HG02610 (cell line): ENCODE data around the gene UBAP2L.
"Not testable (repeated sequence)": the region's sequence is repeated elsewhere in the genome, so short reads cannot be mapped to it uniquely, and the experiment has no call there.

Experiments used
- ATAC-seq: cut with Tn5 transposase; IDR thresholded peaks from one replicate; pipeline ENCODE4 v1.9.1; 2021; ENCODE audit warnings: mild to moderate bottlenecking, moderate library complexity; ENCODE audit not compliant: unreplicated experiment

Gene UBAP2L

DNA sequence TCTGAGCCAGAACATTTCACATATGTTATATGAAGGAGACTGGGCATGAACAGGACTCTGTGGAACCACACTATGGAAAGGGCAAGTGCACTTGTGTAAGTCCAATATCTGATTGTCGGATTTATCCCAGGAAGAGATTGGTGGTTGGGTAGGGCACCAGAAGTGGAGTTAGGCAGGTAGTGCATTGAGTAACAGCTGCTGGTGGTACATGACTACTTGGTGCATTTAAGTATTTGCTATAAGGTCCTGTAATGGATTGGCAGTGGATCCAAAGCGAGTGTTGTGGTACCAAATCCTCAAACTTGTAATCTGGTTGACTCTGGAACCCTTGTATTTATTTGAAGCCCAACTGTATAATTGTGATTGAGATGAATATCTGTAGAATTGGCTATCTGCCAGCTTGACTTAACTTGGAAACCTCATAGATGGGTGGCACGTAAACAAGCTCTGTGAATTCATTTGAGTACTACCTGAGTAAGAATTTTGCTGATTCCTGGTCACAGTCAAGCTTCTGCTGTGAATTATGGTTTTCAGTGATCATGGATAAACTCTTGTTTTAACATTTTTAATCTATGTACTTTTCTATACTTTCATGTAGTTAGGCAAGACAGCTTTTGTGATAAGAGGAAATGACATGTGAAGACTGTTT is 21.1 kb downstream of the UBAP2L start:
- no peak for ATAC-seq

DNA sequence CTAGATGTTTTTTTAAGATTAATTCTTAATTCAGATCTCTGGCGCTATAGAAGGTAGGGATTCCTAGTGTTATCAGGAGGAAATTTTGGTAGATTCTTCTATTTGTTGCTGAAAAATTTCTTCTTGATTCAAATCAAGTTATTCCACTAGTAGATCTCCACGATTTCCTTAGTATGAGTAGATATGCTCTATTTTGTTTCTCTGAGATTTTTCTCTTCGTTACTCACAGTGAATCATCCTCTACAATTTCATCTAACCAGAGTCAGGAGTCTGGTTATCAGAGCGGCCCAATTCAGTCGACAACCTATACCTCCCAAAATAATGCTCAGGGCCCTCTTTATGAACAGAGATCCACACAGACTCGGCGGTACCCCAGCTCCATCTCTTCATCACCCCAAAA is 32.9 kb downstream of the UBAP2L start:
- no peak for ATAC-seq

DNA sequence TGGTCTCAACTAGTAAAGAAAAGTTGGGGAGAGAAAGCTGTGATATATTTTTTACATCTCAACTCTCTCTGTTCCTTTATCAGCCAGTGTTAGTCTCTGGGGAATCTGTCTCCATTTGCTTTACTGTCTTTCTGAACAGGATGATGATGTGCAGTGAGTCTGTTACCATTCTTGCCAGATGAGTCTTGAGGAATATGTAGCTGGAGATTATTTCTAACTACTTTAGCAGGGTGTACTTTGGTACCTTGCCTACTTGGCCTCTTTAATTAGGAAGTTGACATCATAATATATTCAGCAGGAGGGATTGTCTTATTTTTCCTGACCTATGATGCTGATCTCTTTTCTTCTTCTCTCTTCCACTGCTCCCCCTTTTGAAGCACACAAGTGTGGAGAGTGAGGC is 35.9 kb downstream of the UBAP2L start:
- ATAC-seq = no peak

GRCh38 chr1:154258784-154259183 is 38.0 kb downstream of the UBAP2L start:
- no peak for ATAC-seq

DNA sequence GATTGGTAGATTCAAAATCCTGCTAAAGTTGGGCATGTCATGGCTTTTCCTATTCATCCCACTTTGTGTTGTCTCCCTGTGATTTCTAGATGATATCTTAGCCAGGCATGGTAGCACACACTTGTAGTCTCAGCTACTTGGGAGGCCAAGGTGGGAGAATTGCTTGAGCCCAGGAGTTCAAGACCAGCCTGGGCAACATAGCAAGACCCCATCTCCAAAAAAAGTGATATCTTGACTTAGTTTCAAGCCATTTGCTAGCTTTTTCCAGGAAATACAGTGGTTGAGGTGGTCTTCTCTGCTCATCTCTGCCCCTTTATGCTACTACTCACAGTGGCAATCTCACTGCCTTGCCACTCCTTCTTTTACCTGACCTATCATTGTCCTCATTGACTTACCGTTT is 39.4 kb downstream of the UBAP2L start:
- no peak for ATAC-seq

DNA sequence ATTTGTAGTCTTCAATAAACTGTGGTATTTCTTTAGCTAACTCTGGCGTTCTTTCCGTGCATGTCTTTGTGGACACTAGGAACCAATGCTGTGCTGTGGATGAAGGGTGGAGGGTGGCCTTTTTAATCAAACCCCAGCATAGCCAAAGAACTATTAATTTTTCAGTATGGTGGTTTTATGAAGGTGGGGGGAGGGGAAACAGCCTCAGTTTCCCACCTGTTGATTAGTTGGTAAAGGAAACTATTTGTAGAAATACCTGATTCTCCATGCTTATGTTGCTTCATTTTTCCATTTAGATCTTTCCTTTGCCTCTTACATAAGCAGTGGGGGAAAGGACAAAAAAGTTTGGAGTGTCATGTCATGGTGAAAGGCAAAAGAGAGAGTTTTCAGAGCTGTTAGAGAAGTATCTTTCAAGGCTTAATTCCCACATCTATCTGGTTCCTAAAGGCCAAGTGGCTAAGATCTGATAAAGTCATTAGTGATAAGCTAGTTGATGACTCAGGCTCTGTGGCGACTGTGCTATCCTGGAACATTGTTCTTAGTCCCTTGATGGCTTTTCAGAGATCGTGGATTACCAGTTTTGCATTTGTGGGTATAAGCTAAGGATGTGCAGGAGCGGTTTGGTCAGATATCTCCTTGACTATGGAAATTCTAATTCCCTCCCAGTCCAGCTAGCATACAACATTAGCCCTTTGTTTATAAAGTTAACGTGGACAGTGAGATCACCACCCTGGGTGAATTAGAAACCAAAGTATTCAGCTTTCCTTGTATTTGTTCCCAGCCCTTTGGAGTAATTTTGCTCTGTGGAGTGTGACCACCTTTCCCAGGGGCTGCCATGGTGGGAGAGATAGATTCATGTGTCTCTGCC is 42.9 kb downstream of the UBAP2L start:
- ATAC-seq = no peak

GRCh38 chr1:154264454-154264853 is 43.7 kb downstream of the UBAP2L start:
- no peak for ATAC-seq

DNA sequence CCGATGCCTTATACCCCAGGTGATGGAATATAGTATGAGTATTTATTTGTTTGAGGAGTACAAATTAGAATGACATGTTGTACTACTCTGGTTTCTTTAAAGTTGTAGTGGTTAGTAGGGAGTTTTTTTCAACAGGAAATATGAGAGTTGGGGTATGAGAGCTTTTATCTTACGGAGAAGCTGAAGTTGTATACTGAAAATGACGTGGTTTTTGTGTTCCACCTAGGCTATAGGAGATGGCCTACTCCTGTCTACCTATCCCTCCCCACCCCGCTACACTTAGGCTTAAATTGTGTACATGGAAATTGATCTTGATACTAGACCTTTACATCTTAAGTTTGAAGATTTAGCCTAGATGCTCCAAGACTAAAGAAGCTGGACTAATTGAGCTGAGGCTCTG is 44.8 kb downstream of the UBAP2L start:
- no peak for ATAC-seq

DNA sequence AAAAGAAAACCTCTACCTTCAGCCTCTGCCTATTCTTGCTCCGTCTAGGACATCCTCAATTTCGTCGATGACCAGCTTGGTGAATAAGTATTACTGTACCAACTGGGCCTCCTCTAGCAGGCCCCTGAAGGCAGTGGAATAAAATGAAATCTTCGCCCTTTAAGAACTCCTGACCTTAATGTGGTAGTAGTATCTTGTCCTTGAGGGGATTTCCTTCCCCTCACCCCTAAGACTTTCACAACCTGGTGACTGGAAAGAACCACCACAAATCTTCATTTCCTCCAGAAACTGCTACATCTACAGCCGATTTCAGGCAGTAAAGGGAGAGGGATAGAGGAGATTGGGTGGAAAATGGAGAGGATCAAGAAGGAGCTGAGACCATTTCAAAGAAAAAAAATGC is 50.1 kb downstream of the UBAP2L start:
- ATAC-seq = no peak

GRCh38 chr1:154272217-154272998 is 51.7 kb downstream of the UBAP2L start, which contains the start of gene HAX1:
Gene HAX1, plus strand, starts transcription at chr1:154272629. Its CDS starts 95 bp downstream, at chr1:154272724.
- peak; percentile 86 for ATAC-seq

DNA sequence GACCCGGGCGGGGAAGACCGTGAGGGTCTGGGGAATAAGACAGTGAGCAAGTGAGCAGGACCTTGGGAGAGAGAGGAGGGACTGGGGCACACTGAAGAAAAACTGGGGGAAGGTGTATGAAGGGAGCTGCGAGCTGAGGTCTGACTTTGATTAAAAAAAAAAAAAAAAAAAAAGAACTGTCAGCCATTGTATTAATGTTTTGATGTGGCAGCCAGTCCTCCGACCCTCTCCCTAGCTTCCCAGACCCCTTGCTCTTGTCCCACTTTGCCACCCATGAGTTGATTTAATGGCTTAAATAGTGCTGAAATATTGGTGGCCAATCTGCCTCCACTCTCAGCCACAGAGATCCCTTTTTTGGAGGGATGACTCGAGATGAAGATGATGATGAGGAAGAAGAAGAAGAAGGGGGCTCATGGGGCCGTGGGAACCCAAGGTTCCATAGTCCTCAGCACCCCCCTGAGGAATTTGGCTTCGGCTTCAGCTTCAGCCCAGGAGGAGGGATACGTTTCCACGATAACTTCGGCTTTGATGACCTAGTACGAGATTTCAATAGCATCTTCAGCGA is 52.3 kb downstream of the UBAP2L start:
- no peak for ATAC-seq

- ATAC-seq = no peak
These were observed 56.0 kb downstream of the UBAP2L start for GRCh38 chr1:154276797-154277196.

DNA sequence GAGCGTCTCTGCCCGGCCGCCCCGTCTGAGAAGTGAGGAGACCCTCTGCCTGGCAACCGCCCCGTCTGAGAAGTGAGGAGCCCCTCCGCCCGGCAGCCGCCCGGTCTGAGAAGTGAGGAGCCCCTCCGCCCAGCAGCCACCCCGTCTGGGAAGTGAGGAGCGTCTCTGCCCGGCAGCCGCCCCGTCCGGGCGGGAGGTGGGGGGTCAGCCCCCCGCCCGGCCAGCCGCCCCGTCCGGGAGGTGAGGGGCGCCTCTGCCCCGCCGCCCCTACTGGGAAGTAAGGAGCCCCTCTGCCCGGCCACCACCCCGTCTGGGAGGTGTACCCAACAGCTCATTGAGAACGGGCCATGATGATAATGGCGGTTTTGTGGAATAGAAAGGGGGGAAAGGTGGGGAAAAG is 66.8 kb downstream of the UBAP2L start:
- not testable (repeated sequence) for ATAC-seq

DNA sequence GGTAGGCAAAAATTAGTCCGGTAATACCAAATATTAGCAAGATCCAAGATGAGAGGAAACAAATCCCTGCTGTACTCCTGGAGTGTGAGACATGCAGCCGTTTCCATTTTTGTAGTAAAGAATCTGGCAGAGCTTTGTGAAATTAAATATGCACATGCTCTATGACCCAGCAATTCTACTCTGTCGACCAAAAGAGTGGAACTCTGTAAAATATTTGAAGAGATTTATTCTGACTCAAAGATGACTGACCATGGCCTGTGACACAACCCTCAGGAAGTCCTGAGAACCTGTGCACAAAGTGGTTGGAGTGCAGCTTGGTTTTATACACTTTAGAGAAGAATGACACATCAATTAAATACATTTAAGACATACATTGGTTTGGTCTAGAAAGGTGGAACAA is 67.9 kb downstream of the UBAP2L start:
- ATAC-seq = no peak

- ATAC-seq = no peak
These were observed 70.2 kb downstream of the UBAP2L start for GRCh38 chr1:154290921-154291320.

GRCh38 chr1:154295408-154296235 is 74.9 kb downstream of the UBAP2L start:
- no peak for ATAC-seq

DNA sequence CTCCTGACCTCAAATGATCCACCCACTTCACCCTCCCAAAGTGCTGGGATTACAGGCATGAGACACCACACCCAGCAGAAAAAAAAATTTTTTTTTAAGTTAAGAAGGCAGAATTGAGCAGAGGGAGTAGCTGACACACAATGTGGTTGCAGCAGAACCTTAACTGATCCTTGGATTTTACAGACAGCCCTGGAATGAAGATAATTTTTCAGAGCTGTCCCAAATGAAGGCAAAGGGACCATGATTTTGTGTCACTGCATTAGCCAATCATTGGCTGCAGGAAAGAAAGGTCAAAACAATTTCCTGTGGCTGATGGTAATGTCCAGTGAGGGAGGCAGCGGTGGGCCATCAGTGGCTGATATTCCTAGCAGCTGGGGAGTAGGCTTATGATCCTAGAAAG is 80.8 kb downstream of the UBAP2L start:
- no peak for ATAC-seq

DNA sequence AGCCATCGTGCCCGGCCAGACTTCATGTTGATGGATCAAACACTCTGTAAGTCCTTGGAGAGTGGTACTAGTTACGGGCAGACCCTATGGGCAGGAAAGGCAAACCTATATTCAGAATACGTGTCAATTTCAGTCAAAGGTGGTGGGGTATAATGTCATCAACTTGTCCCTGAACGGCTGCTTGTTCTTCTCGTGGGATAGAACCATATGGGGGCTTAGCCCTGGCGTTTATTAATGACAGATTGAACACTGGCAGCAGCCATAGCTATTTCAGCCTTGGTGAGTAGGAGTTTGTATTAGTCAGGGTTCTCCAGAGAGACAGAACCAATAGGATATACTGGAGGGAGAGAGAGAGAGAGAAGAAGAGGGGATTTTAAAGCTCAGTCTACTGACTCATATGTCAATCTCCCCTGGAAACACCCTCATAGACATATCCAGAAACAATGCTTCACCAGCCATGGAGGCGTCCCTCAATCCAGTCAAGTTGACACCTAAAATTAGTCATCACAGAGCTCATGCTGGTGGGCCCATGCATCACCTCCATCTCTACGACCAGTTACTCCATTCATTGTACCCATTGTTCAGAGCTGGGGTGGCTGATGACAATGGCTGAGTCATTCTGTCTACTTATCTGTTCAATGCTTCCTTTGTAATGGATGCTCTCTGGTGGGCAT is 84.0 kb downstream of the UBAP2L start:
- ATAC-seq = peak; percentile 74

GRCh38 chr1:154306151-154306550 is 85.4 kb downstream of the UBAP2L start:
- ATAC-seq = no peak
